ENCODE measurements around the gene AGPS. TPM values are rescaled to one million over a fixed set of nuclear protein-coding genes. Genes with fewer than 3 reads are reported as not detected.
"Not testable (repeated sequence)": the region's sequence is repeated elsewhere in the genome, so short reads cannot be mapped to it uniquely, and the experiment has no call there.

AGPS gene
- total RNA-seq, 2 experiments from 2014 or later, result 52.0 to 52.8 TPM

- Mint-ChIP-seq H3K4me1 (peaks cover 3% of the 10 kb centered on the region), H3K27me3 (no peaks in the 10 kb centered on the region), H3K4me3 (no peak overlapping the region), H3K36me3 (ENCODE audit: low read depth) (peaks cover 49% of the 10 kb centered on the region), H3K27ac (no peak overlapping the region), H3K9me3 (peaks cover 2% of the 10 kb centered on the region)
- no peak for DNase-seq
- ChIA-PET CTCF (no interaction called here), POLR2A (no interaction called here)
Observed at GRCh38 chr2:177466337-177467195, 74.0 kb downstream of the AGPS start.

GRCh38 chr2:177467646-177468045 is 75.1 kb downstream of the AGPS start:
- ChIA-PET POLR2A (no interaction called here), CTCF (no interaction called here)
- Mint-ChIP-seq H3K27me3 (no peaks in the 10 kb centered on the region), H3K36me3 (ENCODE audit: low read depth) (peaks cover 53% of the 10 kb centered on the region), H3K9me3 (peaks cover 8% of the 10 kb centered on the region), H3K4me3 (no peak overlapping the region), H3K27ac (no peak overlapping the region), H3K4me1 (peaks cover 3% of the 10 kb centered on the region)
- no peak for DNase-seq

GRCh38 chr2:177471990-177472389 is 79.4 kb downstream of the AGPS start:
- H3K27ac Mint-ChIP-seq, result no peak overlapping the region
- no peak overlapping the region for H3K4me3 Mint-ChIP-seq
- DNase-seq, result no peak
- ChIA-PET POLR2A (no interaction called here), CTCF (no interaction called here)
- H3K9me3 Mint-ChIP-seq, result peaks cover 8% of the 10 kb centered on the region
- H3K36me3 Mint-ChIP-seq (ENCODE audit: low read depth), result peaks cover 58% of the 10 kb centered on the region
- peaks cover 3% of the 10 kb centered on the region for H3K4me1 Mint-ChIP-seq
- H3K27me3 Mint-ChIP-seq, result no peaks in the 10 kb centered on the region

GRCh38 chr2:177474301-177474700 is 81.7 kb downstream of the AGPS start:
- no peak overlapping the region for H3K27ac Mint-ChIP-seq
- no peaks in the 10 kb centered on the region for H3K27me3 Mint-ChIP-seq
- peaks cover 4% of the 10 kb centered on the region for H3K4me1 Mint-ChIP-seq
- CTCF ChIA-PET, result interaction anchor here (2.2 kb wide), 1 partner anchor 10 kb away, joined by 5 read pairs; no protein-coding TSS in a partner anchor
- no peak overlapping the region for H3K4me3 Mint-ChIP-seq
- DNase-seq, result no peak
- H3K36me3 Mint-ChIP-seq (ENCODE audit: low read depth), result peaks cover 70% of the 10 kb centered on the region
- POLR2A ChIA-PET, result no interaction called here
- H3K9me3 Mint-ChIP-seq, result peaks cover 16% of the 10 kb centered on the region

GRCh38 chr2:177474998-177475397 is 82.4 kb downstream of the AGPS start:
- peaks cover 20% of the 10 kb centered on the region for H3K9me3 Mint-ChIP-seq
- no peaks in the 10 kb centered on the region for H3K27me3 Mint-ChIP-seq
- peaks cover 4% of the 10 kb centered on the region for H3K4me1 Mint-ChIP-seq
- POLR2A ChIA-PET, result no interaction called here
- H3K36me3 Mint-ChIP-seq (ENCODE audit: low read depth), result peaks cover 74% of the 10 kb centered on the region
- CTCF ChIA-PET, result interaction anchor here (0.6 to 2.2 kb wide), 2 partner anchors 11 to 21 kb away, joined by 3 to 5 read pairs; no protein-coding TSS in a partner anchor
- no peak for DNase-seq
- H3K4me3 Mint-ChIP-seq, result no peak overlapping the region
- H3K27ac Mint-ChIP-seq, result no peak overlapping the region

GRCh38 chr2:177476897-177477296 is 84.3 kb downstream of the AGPS start:
- H3K36me3 Mint-ChIP-seq (ENCODE audit: low read depth), result peaks cover 64% of the 10 kb centered on the region
- DNase-seq, result no peak
- CTCF ChIA-PET, result no interaction called here

GRCh38 chr2:177478029-177478428 is 85.5 kb downstream of the AGPS start:
- Mint-ChIP-seq H3K27ac (no peak overlapping the region), H3K36me3 (ENCODE audit: low read depth) (peaks cover 53% of the 10 kb centered on the region), H3K27me3 (no peaks in the 10 kb centered on the region), H3K4me3 (no peak overlapping the region), H3K4me1 (peaks cover 4% of the 10 kb centered on the region), H3K9me3 (peaks cover 12% of the 10 kb centered on the region)
- CTCF ChIA-PET, result no interaction called here
- POLR2A ChIA-PET, result no interaction called here
- DNase-seq, result no peak

More at GRCh38 chr2:177476897-177477296, 84.3 kb downstream of the AGPS start:
- peaks cover 18% of the 10 kb centered on the region for H3K9me3 Mint-ChIP-seq
- POLR2A ChIA-PET, result no interaction called here
- H3K4me1 Mint-ChIP-seq, result peaks cover 4% of the 10 kb centered on the region
- H3K27ac Mint-ChIP-seq, result no peak overlapping the region
- no peak overlapping the region for H3K4me3 Mint-ChIP-seq
- no peaks in the 10 kb centered on the region for H3K27me3 Mint-ChIP-seq

GRCh38 chr2:177478907-177479306 is 86.3 kb downstream of the AGPS start:
- Mint-ChIP-seq H3K9me3 (peaks cover 12% of the 10 kb centered on the region), H3K27me3 (no peaks in the 10 kb centered on the region), H3K4me1 (peaks cover 4% of the 10 kb centered on the region), H3K36me3 (ENCODE audit: low read depth) (peaks cover 54% of the 10 kb centered on the region), H3K4me3 (no peak overlapping the region), H3K27ac (no peak overlapping the region)
- POLR2A ChIA-PET, result no interaction called here
- CTCF ChIA-PET, result no interaction called here
- no peak for DNase-seq

GRCh38 chr2:177482195-177482594 is 89.6 kb downstream of the AGPS start:
- Mint-ChIP-seq H3K4me1 (peaks cover 4% of the 10 kb centered on the region), H3K27me3 (no peaks in the 10 kb centered on the region), H3K4me3 (no peak overlapping the region), H3K27ac (no peak overlapping the region), H3K9me3 (peaks cover 12% of the 10 kb centered on the region), H3K36me3 (ENCODE audit: low read depth) (peaks cover 34% of the 10 kb centered on the region)
- ChIA-PET CTCF (interaction anchor here (0.6 kb wide), 1 partner anchor 21 kb away, joined by 3 read pairs; no protein-coding TSS in a partner anchor), POLR2A (no interaction called here)
- DNase-seq, result no peak

- Mint-ChIP-seq H3K9me3 (peaks cover 4% of the 10 kb centered on the region), H3K27ac (no peak overlapping the region), H3K36me3 (ENCODE audit: low read depth) (peaks cover 24% of the 10 kb centered on the region), H3K4me1 (no peaks in the 10 kb centered on the region), H3K4me3 (no peak overlapping the region), H3K27me3 (no peaks in the 10 kb centered on the region)
- DNase-seq, result no peak
- ChIA-PET CTCF (interaction anchor here (1.0 kb wide), 1 partner anchor 318 kb away, joined by 3 read pairs; no protein-coding TSS in a partner anchor), POLR2A (no interaction called here)
Observed at GRCh38 chr2:177483531-177483930, 91.0 kb downstream of the AGPS start.

GRCh38 chr2:177484180-177484795 is 91.7 kb downstream of the AGPS start:
- peaks cover 4% of the 10 kb centered on the region for H3K9me3 Mint-ChIP-seq
- no peak overlapping the region for H3K4me3 Mint-ChIP-seq
- CTCF ChIA-PET, result no interaction called here
- H3K27me3 Mint-ChIP-seq, result no peaks in the 10 kb centered on the region
- H3K27ac Mint-ChIP-seq, result no peak overlapping the region
- POLR2A ChIA-PET, result no interaction called here
- DNase-seq, result no peak
- H3K4me1 Mint-ChIP-seq, result no peaks in the 10 kb centered on the region
- H3K36me3 Mint-ChIP-seq (ENCODE audit: low read depth), result peaks cover 17% of the 10 kb centered on the region

- H3K4me1 Mint-ChIP-seq; POLR2A ChIA-PET; CTCF ChIA-PET; H3K4me3 Mint-ChIP-seq; H3K9me3 Mint-ChIP-seq; H3K36me3 Mint-ChIP-seq (ENCODE audit: low read depth); DNase-seq; H3K27ac Mint-ChIP-seq; H3K27me3 Mint-ChIP-seq: not testable (repeated sequence)
Observed at GRCh38 chr2:177485657-177486056, 93.1 kb downstream of the AGPS start.

- Mint-ChIP-seq H3K36me3 (ENCODE audit: low read depth) (peaks cover 11% of the 10 kb centered on the region), H3K4me3 (no peak overlapping the region), H3K9me3 (no peaks in the 10 kb centered on the region), H3K27ac (no peak overlapping the region), H3K4me1 (no peaks in the 10 kb centered on the region), H3K27me3 (no peaks in the 10 kb centered on the region)
- POLR2A ChIA-PET, result no interaction called here
- DNase-seq, result no peak
- CTCF ChIA-PET, result interaction anchor here (0.8 to 2.6 kb wide), 6 partner anchors 9 to 235 kb away, joined by 3 to 12 read pairs (median 4); no protein-coding TSS in a partner anchor
Observed at GRCh38 chr2:177489719-177490301, 97.2 kb downstream of the AGPS start.

All from activated CD4-positive, alpha-beta memory T cell treated with anti-CD3 and anti-CD28 coated beads, Interleukin-2, amount 10 ng/mL, durations not matched to agents 7 days and 5 days (primary cell).